IMR-90 (cell line): Measurements from ENCODE around the gene SAPCD1. TPM values are rescaled to one million over a fixed set of nuclear protein-coding genes. Genes with fewer than 3 reads are reported as not detected.

Experiments used
- ATAC-seq: fragments of 200-7000 bp; cut with Tn5 transposase; 2 replicates; pipeline ENCODE4 v1.9.1; 2020; ENCODE audit warnings: low read depth, mild to moderate bottlenecking, moderate library complexity
- BruUV-seq: library from RNA; stranded (reverse); fragments of 400-500 nt; replicated peaks from 2 replicates; lab custom pipeline; 2021; lab: Mats Ljungman, UMichigan
- CTCF ChIA-PET: fragments of 300-600 bp; formaldehyde crosslinking; extraction: SDS; loops from one replicate; lab custom pipeline; 2021; ENCODE audit warnings: antibody characterized with exemption; lab: Yijun Ruan, JAX
- POLR2A ChIA-PET: fragments of 300-600 bp; sonication (Branson Sonifier 250); formaldehyde crosslinking; loops from one replicate; lab custom pipeline; 2022; ENCODE audit warnings: antibody characterized with exemption; ENCODE audit not compliant: unreplicated experiment; lab: Charles Lee
- DNase-seq: peaks from one replicate; pipeline ENCODE4 v3.0.0; 2013
- H2AFZ ChIP-seq: replicated peaks from 2 replicates; pipeline ENCODE3; 2013; ENCODE audit warnings: low read length, mild to moderate bottlenecking; ENCODE audit not compliant: poor library complexity
- H2AK5ac ChIP-seq: 2 replicates; pipeline ENCODE4 v1.6.1; 2013; ENCODE audit warnings: low read depth, low read length, inconsistent platforms
- H2AK9ac ChIP-seq: replicated peaks from 2 replicates; pipeline ENCODE3; 2013; ENCODE audit warnings: mild to moderate bottlenecking, low read depth, low read length, moderate library complexity; ENCODE audit not compliant: poor library complexity
- H2BK120ac ChIP-seq: 2 replicates; pipeline ENCODE4 v1.6.1; 2013; ENCODE audit warnings: low read depth, low read length, inconsistent platforms
- H2BK15ac ChIP-seq: 3 replicates; pipeline ENCODE4 v1.6.1; 2013; ENCODE audit warnings: low read depth, low read length, inconsistent platforms
- H2BK20ac ChIP-seq: 2 replicates; pipeline ENCODE4 v1.6.1; 2013; ENCODE audit warnings: low read depth, mild to moderate bottlenecking, inconsistent platforms, low read length, moderate library complexity
- H2BK5ac ChIP-seq: 2 replicates; pipeline ENCODE4 v1.6.1; 2013; ENCODE audit warnings: mild to moderate bottlenecking, low read depth, low read length, inconsistent platforms; ENCODE audit not compliant: poor library complexity, severe bottlenecking
- H3K14ac ChIP-seq: replicated peaks from 2 replicates; pipeline ENCODE4 v1.6.1; 2013; ENCODE audit warnings: low read depth, low read length, inconsistent platforms
- H3K18ac ChIP-seq: 2 replicates; pipeline ENCODE4 v1.6.1; 2013; ENCODE audit warnings: low read depth, low read length, control low read depth
- H3K23ac ChIP-seq: 2 replicates; pipeline ENCODE4 v1.6.1; 2013; ENCODE audit warnings: low read depth, low read length, inconsistent platforms
- H3K27ac ChIP-seq: 2 replicates; pipeline ENCODE4 v1.5.1; 2013; ENCODE audit warnings: mild to moderate bottlenecking, control low read depth, low read length; ENCODE audit not compliant: insufficient read depth
- H3K27me3 ChIP-seq: 2 replicates; pipeline ENCODE4 v1.6.1; 2013; ENCODE audit warnings: low read length; ENCODE audit not compliant: control insufficient read depth, insufficient read depth
- H3K36me3 ChIP-seq: 2 replicates; pipeline ENCODE4 v1.6.1; 2013; ENCODE audit warnings: low read length, mixed read lengths; ENCODE audit not compliant: control insufficient read depth, insufficient read depth
- H3K4ac ChIP-seq: 2 replicates; pipeline ENCODE4 v1.6.1; 2013; ENCODE audit warnings: low read depth, low read length, inconsistent platforms
- H3K4me1 ChIP-seq: 2 replicates; pipeline ENCODE4 v1.6.1; 2013; ENCODE audit warnings: low read length, mixed read lengths; ENCODE audit not compliant: control insufficient read depth, insufficient read depth
- H3K4me2 ChIP-seq: 2 replicates; pipeline ENCODE4 v1.6.1; 2013; ENCODE audit warnings: low read depth, mild to moderate bottlenecking, control low read depth, low read length, moderate library complexity
- H3K4me3 ChIP-seq: 2 replicates; pipeline ENCODE4 v1.5.1; 2013; ENCODE audit warnings: low read depth, mild to moderate bottlenecking, control low read depth, low read length, moderate library complexity; ENCODE audit not compliant: insufficient read depth
- H3K56ac ChIP-seq: 2 replicates; pipeline ENCODE4 v1.6.1; 2013; ENCODE audit warnings: low read length, inconsistent platforms; ENCODE audit not compliant: insufficient read depth; ENCODE audit errors: extremely low read depth
- H3K79me1 ChIP-seq, 2 experiments: 2 replicates each; pipeline ENCODE4 v1.6.1; 2013; ENCODE audit warnings: low read length in 2 of 2, inconsistent platforms in 1 of 2, low read depth in 1 of 2
- H3K9ac ChIP-seq: 2 replicates; pipeline ENCODE4 v1.6.1; 2013; ENCODE audit warnings: low read depth, low read length, control low read depth
- H3K9me1 ChIP-seq: 2 replicates; pipeline ENCODE4 v1.6.1; 2013; ENCODE audit warnings: low read length, inconsistent platforms; ENCODE audit not compliant: insufficient read depth
- H3K9me3 ChIP-seq: 2 replicates; pipeline ENCODE4 v1.6.1; 2013; ENCODE audit warnings: low read length; ENCODE audit not compliant: control insufficient read depth, insufficient read depth
- H4K20me1 ChIP-seq: 2 replicates; pipeline ENCODE4 v1.6.1; 2013; ENCODE audit warnings: low read length, inconsistent platforms; ENCODE audit not compliant: insufficient read depth
- H4K5ac ChIP-seq: 2 replicates; pipeline ENCODE4 v1.6.1; 2013; ENCODE audit warnings: mild to moderate bottlenecking, low read depth, low read length, control low read depth
- H4K8ac ChIP-seq, 2 experiments: 2 replicates each; pipeline ENCODE4 v1.6.1; 2013; ENCODE audit warnings: low read depth in 2 of 2, low read length in 2 of 2, control low read depth in 1 of 2, inconsistent platforms in 1 of 2
- H4K91ac ChIP-seq: 2 replicates; pipeline ENCODE4 v1.6.1; 2013; ENCODE audit warnings: low read depth, low read length, inconsistent platforms; ENCODE audit not compliant: insufficient read depth
- BHLHE40 ChIP-seq: fragments of 150-350 bp; IDR thresholded peaks from 2 replicates; pipeline ENCODE4 v1.6.1; 2016; ENCODE audit warnings: mild to moderate bottlenecking, low read depth, low read length
- CEBPB ChIP-seq: IDR thresholded peaks from 2 replicates; pipeline ENCODE4 v1.6.1; 2012; ENCODE audit warnings: low read depth, low read length, improper control_type of control experiment
- FOS ChIP-seq: fragments of 150-350 bp; IDR thresholded peaks from 2 replicates; pipeline ENCODE4 v1.6.1; 2016; ENCODE audit warnings: low read depth, low read length
- MAZ ChIP-seq: IDR thresholded peaks from 2 replicates; pipeline ENCODE4 v1.6.1; 2012; ENCODE audit warnings: low read depth, mild to moderate bottlenecking, low read length, improper control_type of control experiment, moderate library complexity, borderline replicate concordance
- MXI1 ChIP-seq: IDR thresholded peaks from 2 replicates; pipeline ENCODE4 v1.6.1; 2012; ENCODE audit warnings: low read depth, mild to moderate bottlenecking, low read length, moderate library complexity, borderline replicate concordance
- RAD21 ChIP-seq: IDR thresholded peaks from 2 replicates; pipeline ENCODE4 v1.6.1; 2012; ENCODE audit warnings: low read length, improper control_type of control experiment
- RFX5 ChIP-seq: IDR thresholded peaks from 2 replicates; pipeline ENCODE4 v1.8.0; 2012; ENCODE audit warnings: low read depth, mild to moderate bottlenecking, low read length, moderate library complexity
- WGBS, 2 experiments: methylation state at CpG; one replicate each; pipeline versions ENCODE4 v1.1.5 to v1.1.7; 2013; ENCODE audit warnings: missing lambda C conversion rate in 2 of 2; ENCODE audit not compliant: insufficient read length in 1 of 2; ENCODE audit errors: extremely low coverage in 2 of 2; 5-methylcytosine and 5-hydroxymethylcytosine counted together
- dilution Hi-C: fragments of 300-500 bp; cut with HindIII; formaldehyde crosslinking; loops from one replicate; pipeline ENCODE4 v1.14.3; 2018; ENCODE audit warnings: low sequenced_read_pairs; ENCODE audit not compliant: unreplicated experiment
- in situ Hi-C: fragments of 300-500 bp; cut with MboI; formaldehyde crosslinking; loops from 3 replicates; pipeline ENCODE4 v1.14.3; 2019; ENCODE audit warnings: low sequenced_read_pairs, inconsistent platforms, mixed read lengths
- intact Hi-C: fragments of 100-400 bp; cut with micrococcal nuclease; formaldehyde crosslinking; loops from 2 replicates; pipeline ENCODE4 v1.10.0; 2022
- polyA plus RNA-seq, 3 experiments: library from polyadenylated mRNA; depleted of rRNA; stranded (reverse); fragments of >200 nt; gene quantifications; 2 replicates each; pipeline ENCODE4 v1.2.3, GENCODE V29; 2012; ENCODE audit warnings: low replicate concordance in 1 of 3
- total RNA-seq: library from RNA; depleted of rRNA; stranded (reverse); fragments of >200 nt; gene quantifications from 2 replicates; pipeline ENCODE4 v1.2.3, GENCODE V29; 2012
- TF ChIP-seq, protein P1 (sequence below): fragments of 150-350 bp; IDR thresholded peaks from 2 replicates; pipeline ENCODE4 v1.6.1; 2017; ENCODE audit warnings: mild to moderate bottlenecking, antibody characterized with exemption, low read length, low read depth

The SAPCD1 gene
- total and polyA plus RNA-seq, 2 of the 4 experiments (the other 2 are of a cell fraction) = 2.3 TPM; not detected in 1

DNA sequence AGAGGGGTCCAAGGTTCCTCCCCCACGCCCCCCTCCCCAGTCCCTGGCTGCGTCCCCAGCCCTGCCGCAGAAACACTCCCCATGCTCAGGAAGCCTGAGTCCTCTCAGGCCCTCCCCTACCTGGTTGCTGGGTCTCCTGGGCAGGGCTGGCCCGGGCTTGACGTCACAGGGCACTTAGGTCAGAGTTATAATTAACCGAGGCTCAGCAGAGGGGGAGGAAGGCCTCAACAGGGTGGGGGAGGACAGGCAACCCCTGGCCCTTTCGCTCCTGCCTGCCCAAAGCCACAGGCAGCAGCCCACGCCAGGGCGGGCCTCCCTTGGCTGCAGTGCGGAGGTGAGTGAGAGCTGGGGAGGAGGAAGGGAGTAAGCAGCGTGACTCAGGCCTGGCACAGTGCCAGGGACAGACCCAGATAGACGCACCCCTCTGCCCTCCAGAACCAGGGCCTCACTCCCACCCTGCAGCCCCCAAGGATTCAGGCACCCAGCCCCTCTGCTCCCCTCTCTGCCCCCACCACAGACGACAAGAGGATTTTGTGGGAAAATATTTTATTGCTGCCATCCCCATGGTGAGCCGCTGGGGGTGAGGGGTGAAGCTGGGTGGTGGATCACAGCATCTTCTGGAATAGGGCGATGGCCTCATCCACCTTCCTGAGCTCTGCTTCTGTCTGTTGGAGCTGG lies 14.7 kb downstream of the SAPCD1 start, which contains the start of gene VWA7:
TSS of gene VWA7 (minus strand) at position 340 of the 678 bp plus-strand sequence. CDS start 549 bp downstream, outside the sequence.
- Histone ChIP-seq H3K27me3 (no peaks in the 10 kb centered on the region), H3K56ac (no peak within 1 kb of the TSS), H3K4me1 (peaks cover 10% of the 10 kb centered on the region), H4K8ac (peak within 1 kb of the TSS in 1 of 2 experiments; percentile 75; a peak in 2 of 4 replicates), H2AK5ac (peak within 1 kb of the TSS; percentile 43), H4K20me1 (no peaks in the 10 kb centered on the region), H2AK9ac (peak within 1 kb of the TSS; percentile 96), H4K5ac (no peak within 1 kb of the TSS), H4K91ac (peak within 1 kb of the TSS; percentile 46; the same call in 1 of the 2 replicates), H2BK15ac (no peak within 1 kb of the TSS), H3K9me1 (0 out of 2 replicates have a peak, but pooled peaks cover 8% of the 10 kb centered on the region), H3K9ac (no peak within 1 kb of the TSS), H3K27ac (no peak within 1 kb of the TSS), H3K36me3 (peaks cover 40% of the 10 kb centered on the region), H2BK120ac (no peak within 1 kb of the TSS), H2BK5ac (peak within 1 kb of the TSS; percentile 56), H3K4me2 (peak within 1 kb of the TSS; percentile 54), H3K14ac (peak within 1 kb of the TSS; percentile 83; the same call in 1 of the 2 replicates), H3K9me3 (no peaks in the 10 kb centered on the region), H2AFZ (peak within 1 kb of the TSS; percentile 83), H3K79me1 (0 out of 4 replicates have a peak, but pooled peaks cover 0 to 2% of the 10 kb centered on the region in 2 experiments), H3K4me3 (no peak within 1 kb of the TSS), H3K18ac (no peak within 1 kb of the TSS), H2BK20ac (no peak within 1 kb of the TSS), H3K4ac (peak within 1 kb of the TSS; percentile 73), H3K23ac (no peak within 1 kb of the TSS)
- CTCF ChIA-PET = no interaction called here
- dilution Hi-C loops (no loop called here), in situ Hi-C loops (no loop called here), intact Hi-C loops (no loop called here)
- ATAC-seq (peak; percentile 84), DNase-seq (peak; percentile 70)
- POLR2A ChIA-PET = no interaction called here
- BruUV-seq = no TSS peak
- 0 out of 2 replicates have a peak, but pooled peaks have one; percentile 8 for TF ChIP-seq FOS
- no peak for TF ChIP-seq BHLHE40
- no peak for TF ChIP-seq RAD21
- TF ChIP-seq, protein P1, sequence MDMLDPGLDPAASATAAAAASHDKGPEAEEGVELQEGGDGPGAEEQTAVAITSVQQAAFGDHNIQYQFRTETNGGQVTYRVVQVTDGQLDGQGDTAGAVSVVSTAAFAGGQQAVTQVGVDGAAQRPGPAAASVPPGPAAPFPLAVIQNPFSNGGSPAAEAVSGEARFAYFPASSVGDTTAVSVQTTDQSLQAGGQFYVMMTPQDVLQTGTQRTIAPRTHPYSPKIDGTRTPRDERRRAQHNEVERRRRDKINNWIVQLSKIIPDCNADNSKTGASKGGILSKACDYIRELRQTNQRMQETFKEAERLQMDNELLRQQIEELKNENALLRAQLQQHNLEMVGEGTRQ = 0 out of 2 replicates have a peak, but pooled peaks have one; percentile 7
- no peak for TF ChIP-seq RFX5
- TF ChIP-seq MAZ = peak; percentile 76; the same call in 1 of the 2 replicates
- TF ChIP-seq CEBPB = no peak
- no peak for TF ChIP-seq MXI1
- WGBS, 2 experiments = no CpG with 5 or more reads among the region's 15 CpGs
